K562 (cell line): ENCODE data around the gene IER3IP1. TPM values are rescaled to one million over a fixed set of nuclear protein-coding genes. Genes with fewer than 3 reads are reported as not detected.

Experiments used
- SIN3A ChIP-seq, 2 experiments: fragments of 150-350 bp in 1 of 2; IDR thresholded peaks; 2 replicates each; pipeline ENCODE4 v1.6.1; 2011 to 2016; ENCODE audit warnings: borderline replicate concordance in 2 of 2, low read depth in 2 of 2, low read length in 2 of 2, mild to moderate bottlenecking in 2 of 2, moderate library complexity in 2 of 2; ENCODE audit not compliant: control insufficient read depth in 1 of 2
- polyA plus RNA-seq, 8 experiments: library from polyadenylated mRNA; depleted of rRNA in 4 of 8; stranded (reverse) in 5 of 8; unstranded in 3 of 8; fragments of >200 nt; fragmentation: Nextera tagmentation in 2 of 8; fragmentation: Illumina TruSeq in 1 of 8; extraction: Ambion mirVana in 2 of 8; extraction: Trizol in 1 of 8; gene quantifications; 2 replicates each; pipeline versions ENCODE4 v1.2.1 to v1.2.3, GENCODE V29; 2011 to 2014; ENCODE audit warnings: inconsistent platforms in 1 of 8, missing spikeins in 1 of 8
- total RNA-seq, 7 experiments: library from RNA; depleted of rRNA in 6 of 7; stranded (reverse); fragments of >200 nt in 6 of 7; fragmentation: Illumina TruSeq in 2 of 7; extraction: Trizol in 2 of 7; gene quantifications; 2 replicates each; pipeline versions ENCODE4 v1.2.1 to v1.2.3, GENCODE V29; 2011 to 2021; ENCODE audit warnings: low replicate concordance in 1 of 7
- TF ChIP-seq, protein P1 (sequence below): fragments of 450-650 bp; IDR thresholded peaks from 2 replicates; pipeline ENCODE4 v1.6.1; 2016; ENCODE audit warnings: low read depth

Gene IER3IP1
- total and polyA plus RNA-seq, 9 of the 15 experiments (the other 6 are each of a cell fraction or from before 2014, with no cell fraction given) = 9.0 to 38.2 (median 19.9) TPM

DNA sequence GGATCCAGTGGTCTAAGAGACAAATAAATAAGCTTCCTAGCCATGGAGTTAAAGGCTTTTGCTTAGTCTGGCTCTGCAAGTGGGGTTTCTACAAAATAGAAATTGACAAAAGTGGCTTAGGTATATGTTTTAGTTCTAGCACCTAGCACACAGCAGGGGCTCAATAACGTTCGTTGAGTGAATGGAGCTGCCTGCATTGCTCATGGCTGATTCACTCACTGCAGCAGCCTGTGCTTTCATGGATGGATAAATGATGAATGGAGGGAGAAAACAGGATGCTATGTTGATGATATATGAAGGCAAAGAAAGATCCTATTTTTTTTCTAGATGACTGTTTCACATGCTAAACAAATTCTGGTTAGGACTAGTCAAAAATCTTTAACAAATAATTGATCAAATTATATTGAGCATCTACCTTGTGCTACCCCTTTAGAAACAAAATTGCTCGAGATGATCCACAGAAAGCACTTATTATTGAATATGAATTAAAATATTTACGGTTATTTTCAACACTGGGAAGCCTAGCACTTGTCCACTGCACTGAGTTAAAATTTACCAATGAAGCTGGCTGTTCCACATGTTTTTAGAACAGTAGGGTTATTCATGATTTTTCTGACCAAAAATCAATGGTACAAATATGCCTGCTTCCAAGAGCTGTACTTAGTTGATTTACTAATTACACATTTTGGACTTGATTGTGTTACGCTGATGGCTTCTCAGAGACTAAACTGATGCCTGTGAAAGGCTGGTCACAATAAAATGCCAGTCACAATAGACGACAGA is 65.5 kb downstream of the IER3IP1 start (continued):
- TF ChIP-seq SIN3A (IDR thresholded peaks at IDR 0.05; ENCODE audit: borderline replicate concordance in 2 of 2, control insufficient read depth in 1 of 2, low read depth in 2 of 2, low read length in 2 of 2) = no peak
- TF ChIP-seq, protein P1, sequence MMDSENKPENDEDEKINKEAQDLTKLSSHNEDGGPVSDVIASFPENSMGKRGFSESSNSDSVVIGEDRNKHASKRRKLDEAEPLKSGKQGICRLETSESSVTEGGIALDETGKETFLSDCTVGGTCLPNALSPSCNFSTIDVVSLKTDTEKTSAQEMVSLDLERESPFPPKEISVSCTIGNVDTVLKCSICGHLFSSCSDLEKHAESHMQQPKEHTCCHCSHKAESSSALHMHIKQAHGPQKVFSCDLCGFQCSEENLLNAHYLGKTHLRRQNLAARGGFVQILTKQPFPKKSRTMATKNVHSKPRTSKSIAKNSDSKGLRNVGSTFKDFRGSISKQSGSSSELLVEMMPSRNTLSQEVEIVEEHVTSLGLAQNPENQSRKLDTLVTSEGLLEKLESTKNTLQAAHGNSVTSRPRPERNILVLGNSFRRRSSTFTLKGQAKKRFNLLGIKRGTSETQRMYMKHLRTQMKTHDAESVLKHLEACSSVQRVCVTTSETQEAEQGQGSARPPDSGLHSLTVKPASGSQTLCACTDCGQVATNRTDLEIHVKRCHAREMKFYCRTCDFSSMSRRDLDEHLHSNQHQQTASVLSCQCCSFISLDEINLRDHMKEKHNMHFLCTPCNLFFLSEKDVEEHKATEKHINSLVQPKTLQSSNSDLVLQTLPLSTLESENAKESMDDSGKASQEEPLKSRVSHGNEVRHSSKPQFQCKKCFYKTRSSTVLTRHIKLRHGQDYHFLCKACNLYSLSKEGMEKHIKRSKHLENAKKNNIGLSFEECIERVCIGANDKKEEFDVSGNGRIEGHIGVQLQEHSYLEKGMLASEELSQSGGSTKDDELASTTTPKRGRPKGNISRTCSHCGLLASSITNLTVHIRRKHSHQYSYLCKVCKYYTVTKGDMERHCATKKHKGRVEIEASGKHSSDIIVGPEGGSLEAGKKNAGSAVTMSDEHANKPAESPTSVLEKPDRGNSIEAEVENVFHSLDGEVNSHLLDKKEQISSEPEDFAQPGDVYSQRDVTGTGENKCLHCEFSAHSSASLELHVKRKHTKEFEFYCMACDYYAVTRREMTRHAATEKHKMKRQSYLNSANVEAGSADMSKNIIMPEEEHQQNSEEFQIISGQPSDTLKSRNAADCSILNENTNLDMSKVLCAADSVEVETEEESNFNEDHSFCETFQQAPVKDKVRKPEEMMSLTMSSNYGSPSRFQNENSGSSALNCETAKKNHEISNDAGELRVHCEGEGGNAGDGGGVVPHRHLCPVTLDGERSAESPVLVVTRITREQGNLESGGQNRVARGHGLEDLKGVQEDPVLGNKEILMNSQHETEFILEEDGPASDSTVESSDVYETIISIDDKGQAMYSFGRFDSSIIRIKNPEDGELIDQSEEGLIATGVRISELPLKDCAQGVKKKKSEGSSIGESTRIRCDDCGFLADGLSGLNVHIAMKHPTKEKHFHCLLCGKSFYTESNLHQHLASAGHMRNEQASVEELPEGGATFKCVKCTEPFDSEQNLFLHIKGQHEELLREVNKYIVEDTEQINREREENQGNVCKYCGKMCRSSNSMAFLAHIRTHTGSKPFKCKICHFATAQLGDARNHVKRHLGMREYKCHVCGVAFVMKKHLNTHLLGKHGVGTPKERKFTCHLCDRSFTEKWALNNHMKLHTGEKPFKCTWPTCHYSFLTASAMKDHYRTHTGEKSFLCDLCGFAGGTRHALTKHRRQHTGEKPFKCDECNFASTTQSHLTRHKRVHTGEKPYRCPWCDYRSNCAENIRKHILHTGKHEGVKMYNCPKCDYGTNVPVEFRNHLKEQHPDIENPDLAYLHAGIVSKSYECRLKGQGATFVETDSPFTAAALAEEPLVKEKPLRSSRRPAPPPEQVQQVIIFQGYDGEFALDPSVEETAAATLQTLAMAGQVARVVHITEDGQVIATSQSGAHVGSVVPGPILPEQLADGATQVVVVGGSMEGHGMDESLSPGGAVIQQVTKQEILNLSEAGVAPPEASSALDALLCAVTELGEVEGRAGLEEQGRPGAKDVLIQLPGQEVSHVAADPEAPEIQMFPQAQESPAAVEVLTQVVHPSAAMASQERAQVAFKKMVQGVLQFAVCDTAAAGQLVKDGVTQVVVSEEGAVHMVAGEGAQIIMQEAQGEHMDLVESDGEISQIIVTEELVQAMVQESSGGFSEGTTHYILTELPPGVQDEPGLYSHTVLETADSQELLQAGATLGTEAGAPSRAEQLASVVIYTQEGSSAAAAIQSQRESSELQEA = no peak
